Measurements from ENCODE around the gene PTPRM. TPM values are rescaled to one million over a fixed set of nuclear protein-coding genes. Genes with fewer than 3 reads are reported as not detected.

PTPRM gene
- polyA plus RNA-seq, 1 of the 3 experiments (the other 2 are of a cell fraction), result 16.0 TPM

DNA sequence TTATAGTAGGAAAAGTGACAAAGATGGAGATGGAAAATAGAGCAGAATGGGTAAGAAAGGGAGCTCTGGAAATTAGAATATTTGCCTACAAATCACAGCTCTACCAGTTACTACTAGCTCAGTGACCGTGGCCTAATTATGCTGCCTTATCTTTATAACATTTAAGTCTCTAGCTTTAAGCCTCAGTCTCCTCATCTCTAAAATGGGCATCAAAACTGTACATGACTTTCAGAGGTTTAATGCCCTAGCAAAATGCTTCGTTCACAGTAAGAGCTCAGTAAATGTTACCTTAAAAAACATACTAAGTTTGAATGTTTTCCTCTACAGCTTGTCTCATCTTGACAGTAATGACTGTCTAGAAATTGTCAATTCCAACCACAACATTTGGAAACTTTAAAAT is 8.3 kb upstream of the PTPRM start (continued):
- no peak for TF ChIP-seq IRF3 (IDR thresholded peaks at IDR 0.05; ENCODE audit: low read depth, low read length)
- no peak for TF ChIP-seq SMC3 (IDR thresholded peaks at IDR 0.05; ENCODE audit: low read depth, low read length)
- no peak for TF ChIP-seq NFIC (IDR thresholded peaks at IDR 0.05; ENCODE audit: borderline replicate concordance)
- no peak for TF ChIP-seq TAF1 (IDR thresholded peaks at IDR 0.05; ENCODE audit: borderline replicate concordance, low read depth, low read length)

DNA sequence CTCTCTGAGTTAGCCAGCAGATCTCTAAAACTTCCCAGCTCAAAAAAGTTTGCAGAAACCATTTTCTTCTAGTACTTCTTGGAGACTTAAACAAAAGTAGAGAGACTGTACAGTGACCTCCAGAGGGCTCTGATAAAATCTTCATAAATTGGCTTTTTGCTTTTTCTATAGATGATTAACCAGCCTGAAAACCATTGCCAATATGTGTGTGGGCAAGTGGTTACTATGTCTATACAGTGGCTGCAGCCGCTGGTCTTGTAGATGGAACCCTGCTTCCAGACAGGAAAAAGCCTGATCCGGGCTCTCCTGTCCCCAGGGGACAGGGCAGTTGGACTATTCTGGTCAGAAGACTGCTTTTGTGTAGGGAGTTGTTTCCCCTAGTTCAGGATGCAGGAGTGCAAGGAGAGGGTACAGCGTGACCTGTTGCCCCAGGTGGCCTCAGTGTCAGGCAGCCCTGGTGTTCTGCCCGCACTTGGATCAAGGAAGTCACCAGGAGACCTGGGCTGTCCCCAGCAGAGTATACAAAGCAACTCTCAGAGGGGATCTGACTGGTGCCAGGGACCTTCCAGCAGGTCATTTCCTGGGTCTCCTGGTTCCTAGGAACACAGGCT is 7.3 kb upstream of the PTPRM start:
- Histone ChIP-seq H2AFZ (ENCODE audit: low read depth) (no peak overlapping the region), H3K79me2 (ENCODE audit: insufficient read depth) (no peaks in the 10 kb centered on the region), H3K9me2 (no peaks in the 10 kb centered on the region), H3K27ac (ENCODE audit: low read depth in 2 of 2, low read length in 1 of 2) (no peak overlapping the region), H3K4me3 (ENCODE audit: low read depth in 2 of 2, low read length in 1 of 2) (no peak overlapping the region), H3K9ac (no peak overlapping the region), H3K9me3 (no peaks in the 10 kb centered on the region), H3K4me1 (ENCODE audit: control insufficient read depth in 1 of 2, insufficient read depth in 2 of 2, low read depth in 1 of 2, low read length in 1 of 2) (no peaks in the 10 kb centered on the region), H3K4me2 (no peak overlapping the region), H3F3A (replicated peaks; ENCODE audit: insufficient read depth) (no peaks in the 10 kb centered on the region), H3K27me3 (ENCODE audit: insufficient read depth) (peaks cover 3% of the 10 kb centered on the region; the same call in 1 of the 2 replicates), H3K36me3 (replicated peaks in 1 of 2; ENCODE audit: control insufficient read depth in 1 of 2, insufficient read depth in 2 of 2, low read length in 1 of 2) (no peaks in the 10 kb centered on the region), H4K20me1 (ENCODE audit: insufficient read depth) (no peaks in the 10 kb centered on the region)
- ChIA-PET CTCF (interaction anchor here (1.6 to 3.7 kb wide), 2 partner anchors 7 to 288 kb away, joined by 5 to 21 read pairs; partner anchors contain the start of gene PTPRM), POLR2A (no interaction called here)
- TF ChIP-seq JUND (IDR thresholded peaks at IDR 0.05) (no peak), YY1 (IDR thresholded peaks at IDR 0.05; ENCODE audit: low read depth) (no peak), MXI1 (IDR thresholded peaks at IDR 0.05; ENCODE audit: low read depth, low read length) (no peak)
- WGBS (ENCODE audit: low lambda C conversion rate), result 39% methylated on average over 4 of the region's 4 CpGs
- no peak for DNase-seq

DNA sequence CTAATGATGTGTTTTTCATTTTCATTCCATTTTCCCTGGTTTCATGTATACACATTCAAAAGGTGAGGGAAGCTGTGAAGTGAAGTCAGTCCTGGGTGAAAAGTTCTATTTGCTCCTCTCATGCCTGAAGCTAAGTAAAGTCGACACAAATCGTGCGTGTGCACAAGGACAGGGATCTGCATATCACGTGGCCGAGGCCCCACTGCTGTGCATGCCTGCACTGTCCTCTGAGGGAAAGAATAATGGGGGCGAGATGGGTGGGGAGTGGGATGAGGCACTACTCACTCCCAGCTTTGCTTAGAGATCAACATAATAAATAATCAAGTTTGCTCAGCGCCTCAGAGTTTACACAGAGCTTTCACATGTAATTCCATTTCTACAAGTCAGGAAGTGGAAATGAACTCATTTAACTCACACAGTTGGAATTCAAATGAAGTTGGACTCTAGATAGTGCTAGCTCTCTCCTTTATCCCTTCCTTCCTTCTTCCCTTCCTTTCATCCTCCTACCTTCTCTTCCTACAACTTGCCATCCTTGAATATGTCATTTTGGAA is 5.1 kb upstream of the PTPRM start:
- Histone ChIP-seq H3K4me2 (no peak overlapping the region), H3K36me3 (replicated peaks in 1 of 2; ENCODE audit: control insufficient read depth in 1 of 2, insufficient read depth in 2 of 2, low read length in 1 of 2) (no peaks in the 10 kb centered on the region), H3K27me3 (ENCODE audit: insufficient read depth) (peaks cover 7% of the 10 kb centered on the region; the same call in 1 of the 2 replicates), H3K4me3 (ENCODE audit: low read depth in 2 of 2, low read length in 1 of 2) (no peak overlapping the region), H4K20me1 (ENCODE audit: insufficient read depth) (no peaks in the 10 kb centered on the region), H3K9me3 (no peaks in the 10 kb centered on the region), H3K79me2 (ENCODE audit: insufficient read depth) (no peaks in the 10 kb centered on the region), H3K4me1 (ENCODE audit: control insufficient read depth in 1 of 2, insufficient read depth in 2 of 2, low read depth in 1 of 2, low read length in 1 of 2) (peaks cover 0 to 6% of the 10 kb centered on the region in 2 experiments; a peak in 1 of 4 replicates), H2AFZ (ENCODE audit: low read depth) (no peak overlapping the region), H3K9me2 (no peaks in the 10 kb centered on the region), H3K9ac (no peak overlapping the region), H3F3A (replicated peaks; ENCODE audit: insufficient read depth) (no peaks in the 10 kb centered on the region), H3K27ac (ENCODE audit: low read depth in 2 of 2, low read length in 1 of 2) (no peak overlapping the region)
- no peak for DNase-seq
- ChIA-PET POLR2A (no interaction called here), CTCF (interaction anchor here (0.6 to 1.2 kb wide), 2 partner anchors 289 to 339 kb away, joined by 3 to 6 read pairs; no protein-coding TSS in a partner anchor)
- TF ChIP-seq POLR2AphosphoS5 (IDR thresholded peaks at IDR 0.05; ENCODE audit: low read depth, low read length), result no peak
- no peak for TF ChIP-seq SIN3A (IDR thresholded peaks at IDR 0.05; ENCODE audit: borderline replicate concordance, low read depth, low read length)
- no peak for TF ChIP-seq FOXM1 (IDR thresholded peaks at IDR 0.05; ENCODE audit: low read depth)
- TF ChIP-seq ELF1 (IDR thresholded peaks at IDR 0.05), result no peak
- no peak for TF ChIP-seq NFIC (IDR thresholded peaks at IDR 0.05; ENCODE audit: borderline replicate concordance)
- 61% methylated on average over 7 of the region's 7 CpGs for WGBS (ENCODE audit: low lambda C conversion rate)
